22Rv1 (cell line): ENCODE measurements around the gene TOP3A.

ENCODE experiments used
- CTCF ChIP-seq: fragments of 450-650 bp; IDR thresholded peaks from 2 replicates; pipeline ENCODE4 v1.5.1; 2017; ENCODE audit warnings: mild to moderate bottlenecking
- ZFX ChIP-seq: fragments of 450-650 bp; IDR thresholded peaks from 2 replicates; pipeline ENCODE4 v1.6.1; 2017; ENCODE audit warnings: antibody characterized with exemption, borderline replicate concordance

GRCh38 chr17:18291718-18292540 is 22.9 kb downstream of the TOP3A start:
- no peak for TF ChIP-seq CTCF
- TF ChIP-seq ZFX = no peak
